Left ventricle myocardium inferior (tissue), 1 donor: Measurements from ENCODE around the gene EGR2. TPM values are rescaled to one million over a fixed set of nuclear protein-coding genes. Genes with fewer than 3 reads are reported as not detected.
A peak's percentile ranks its signal among the peaks of the same experiment; 100 is the strongest.

ENCODE experiments used
- DNase-seq: peaks from one replicate; pipeline ENCODE4 v3.0.0-alpha.2; 2020
- H3K27ac ChIP-seq: fragments of 200-600 bp; replicated peaks from 2 replicates; pipeline ENCODE4 v1.8.0; 2021
- H3K27me3 ChIP-seq: fragments of 200-600 bp; 2 replicates; pipeline ENCODE4 v1.8.0; 2021; ENCODE audit warnings: low read depth
- H3K36me3 ChIP-seq: fragments of 200-600 bp; 2 replicates; pipeline ENCODE4 v1.8.0; 2021
- H3K4me1 ChIP-seq: fragments of 200-600 bp; 2 replicates; pipeline ENCODE4 v1.8.0; 2021
- H3K4me3 ChIP-seq: fragments of 200-600 bp; 2 replicates; pipeline ENCODE4 v1.8.0; 2021; ENCODE audit warnings: mild to moderate bottlenecking, moderate library complexity
- H3K9me3 ChIP-seq: fragments of 200-600 bp; replicated peaks from 2 replicates; pipeline ENCODE4 v1.8.0; 2021
- CTCF ChIP-seq: fragments of 200-600 bp; IDR thresholded peaks from 2 replicates; pipeline ENCODE4 v1.8.0; 2021; ENCODE audit warnings: antibody characterized with exemption, mild to moderate bottlenecking, borderline replicate concordance
- intact Hi-C: fragments of 100-400 bp; cut with micrococcal nuclease; formaldehyde crosslinking; loops from one replicate; pipeline ENCODE4 v1.11.0; 2022
- total RNA-seq: library from RNA; stranded (reverse); fragmentation: NEBNext Ultra II Directional; extraction: Animal tissue kit (Norgen Biotek cat#: 25700); gene quantifications from one replicate; pipeline ENCODE4 v1.2.1, GENCODE V29; 2021
- donor health status: DM: no; HTN: yes; CAD: no; lungs with severe emphysema.

Gene EGR2
- total RNA-seq, 1 donor from 2014 or later, result 0.52 TPM

DNA sequence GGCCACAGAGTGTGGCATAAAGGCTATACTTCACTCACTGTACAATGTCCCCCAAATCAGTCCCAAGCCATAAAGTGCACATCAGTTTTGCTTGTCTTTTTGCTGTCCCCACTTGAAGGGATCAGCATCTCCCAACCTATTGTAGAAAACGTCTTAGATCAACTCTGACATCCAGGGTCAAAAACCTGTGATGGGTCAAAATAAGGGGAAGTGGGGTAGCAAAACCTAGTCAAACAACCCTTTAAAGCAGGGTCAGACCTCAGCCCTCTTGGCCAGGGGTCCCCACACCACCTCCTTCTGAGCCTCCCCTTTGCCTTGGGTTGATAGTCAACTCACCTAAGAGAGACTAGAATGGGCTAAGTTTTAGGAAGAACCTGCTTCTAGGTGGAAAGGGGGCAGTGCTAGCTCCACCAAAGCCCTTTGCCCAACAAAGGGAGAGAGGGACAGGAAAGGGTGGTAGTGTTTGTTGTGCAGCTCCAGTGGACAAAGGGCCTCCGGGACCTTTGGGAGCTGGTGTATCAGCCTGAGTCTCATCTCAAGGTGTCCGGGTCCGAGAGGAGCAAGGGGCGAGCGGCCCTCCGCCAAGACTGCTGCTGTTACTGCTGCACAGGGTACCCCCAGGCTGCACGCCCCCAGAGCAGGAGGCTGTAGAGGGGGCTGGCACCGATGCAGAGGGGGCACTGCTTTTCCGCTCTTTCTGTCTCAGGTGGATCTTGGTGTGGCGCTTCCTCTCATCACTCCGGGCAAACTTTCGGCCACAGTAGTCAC lies 3.3 kb downstream of the EGR2 start:
- Histone ChIP-seq H3K27me3 (peaks cover 30% of the 10 kb centered on the region), H3K4me1 (peaks cover 38% of the 10 kb centered on the region), H3K27ac (no peak overlapping the region), H3K9me3 (no peaks in the 10 kb centered on the region), H3K36me3 (no peaks in the 10 kb centered on the region), H3K4me3 (no peak overlapping the region)
- intact Hi-C loops, result no loop called here
- no peak for TF ChIP-seq CTCF
- no peak for DNase-seq

- peaks cover 30% of the 10 kb centered on the region for H3K27me3 ChIP-seq
- H3K36me3 ChIP-seq, result no peaks in the 10 kb centered on the region
- no peak for TF ChIP-seq CTCF
- peaks cover 46% of the 10 kb centered on the region for H3K4me1 ChIP-seq
- DNase-seq, result no peak
- no peak overlapping the region for H3K4me3 ChIP-seq
- intact Hi-C loops, result no loop called here
- no peak overlapping the region for H3K27ac ChIP-seq
- no peaks in the 10 kb centered on the region for H3K9me3 ChIP-seq
Observed at GRCh38 chr10:62811159-62811875, 4.8 kb downstream of the EGR2 start.

DNA sequence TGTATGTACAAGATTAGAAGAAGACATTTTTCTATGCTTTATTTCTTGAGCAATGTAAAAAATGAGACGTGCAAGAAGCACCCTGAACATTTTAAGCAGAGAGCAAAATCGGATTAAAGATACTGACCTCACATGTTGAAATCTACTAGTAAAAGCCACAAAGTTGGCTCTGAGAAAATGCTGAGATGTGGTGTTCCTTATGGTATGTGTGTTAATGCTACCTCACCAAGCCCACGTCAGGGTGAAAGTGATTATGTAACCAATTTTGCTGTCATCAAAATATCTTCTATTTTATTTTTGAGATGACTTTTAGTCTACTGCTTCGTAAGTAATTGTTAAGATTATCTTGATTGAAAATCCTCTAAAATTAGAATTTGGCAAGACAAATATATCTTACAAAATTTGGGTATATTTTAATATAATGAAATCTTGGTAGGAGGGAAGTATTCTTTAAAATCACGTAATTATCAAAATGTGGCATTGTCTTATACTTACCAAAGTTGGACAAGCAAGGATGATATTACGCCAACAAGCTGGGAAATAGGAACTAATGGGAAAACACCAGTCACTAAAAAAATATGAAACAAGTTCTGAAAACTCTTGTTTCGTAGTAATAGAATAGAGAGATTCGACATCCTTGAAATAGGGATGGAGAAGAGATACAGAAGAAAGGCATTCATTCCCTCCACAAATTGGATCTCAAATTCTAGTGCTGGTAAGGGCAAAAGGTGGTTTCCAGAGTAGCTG lies 5.8 kb downstream of the EGR2 start:
- no peak for TF ChIP-seq CTCF
- no peak overlapping the region for H3K27ac ChIP-seq
- peaks cover 46% of the 10 kb centered on the region for H3K4me1 ChIP-seq
- DNase-seq, result no peak
- H3K9me3 ChIP-seq, result no peaks in the 10 kb centered on the region
- no peak overlapping the region for H3K4me3 ChIP-seq
- intact Hi-C loops, result no loop called here
- no peaks in the 10 kb centered on the region for H3K36me3 ChIP-seq
- peaks cover 23% of the 10 kb centered on the region for H3K27me3 ChIP-seq

- no peak for DNase-seq
- Histone ChIP-seq H3K4me3 (peak overlapping the region; percentile 81), H3K4me1 (peaks cover 49% of the 10 kb centered on the region), H3K27ac (peak overlapping the region; percentile 97), H3K36me3 (no peaks in the 10 kb centered on the region), H3K27me3 (no peaks in the 10 kb centered on the region), H3K9me3 (no peaks in the 10 kb centered on the region)
- intact Hi-C loops, result no loop called here
- no peak for TF ChIP-seq CTCF
Observed at GRCh38 chr10:62806251-62806650, 9.9 kb downstream of the EGR2 start.

GRCh38 chr10:62805231-62806099 lies 10.7 kb downstream of the EGR2 start:
- Histone ChIP-seq H3K4me1 (peaks cover 49% of the 10 kb centered on the region), H3K27me3 (no peaks in the 10 kb centered on the region), H3K4me3 (peak overlapping the region; percentile 81), H3K36me3 (no peaks in the 10 kb centered on the region), H3K9me3 (no peaks in the 10 kb centered on the region), H3K27ac (peak overlapping the region; percentile 97)
- no peak for DNase-seq
- no peak for TF ChIP-seq CTCF
- intact Hi-C loops, result no loop called here
